Omental fat pad (tissue), 4 donors: Measurements from ENCODE around the gene ACIN1. TPM values are rescaled to one million over a fixed set of nuclear protein-coding genes. Genes with fewer than 3 reads are reported as not detected.

ENCODE experiments used
- ATAC-seq: fragments of 150-250 bp; one replicate; pipeline ENCODE4 v1.9.1; 2016; ENCODE audit warnings: mild to moderate bottlenecking, moderate library complexity; ENCODE audit not compliant: low FRiP score
- DNase-seq: peaks from one replicate; pipeline ENCODE4 v3.0.0-alpha.2; 2019; ENCODE audit warnings: low spot score
- CTCF ChIP-seq, 3 donors: fragments of 450-650 bp; IDR thresholded peaks; one replicate each; pipeline ENCODE4 v1.5.1; 2016 to 2017; ENCODE audit warnings: antibody characterized with exemption in 3 of 3, mild to moderate bottlenecking in 3 of 3, moderate library complexity in 2 of 3
- total RNA-seq, 4 donors: library from RNA; depleted of rRNA; stranded (reverse); fragments of >200 nt; gene quantifications; one replicate each; pipeline ENCODE4 v1.1.0, GENCODE V29; 2016

ACIN1 gene
- 100 to 1,000 TPM in 3 of 4 donors, 10 to 100 TPM in 1; 85.6 to 143 (median 120) TPM for total RNA-seq

- peak; percentile 80 for ATAC-seq
- DNase-seq = peak; percentile 47
- TF ChIP-seq CTCF (IDR thresholded peaks at IDR 0.05) = no peak
These were observed at the start of gene ACIN1 for GRCh38 chr14:23094666-23095195. Gene ACIN1 (minus strand): TSS chr14:23095136. CDS start chr14:23095112, 24 bp downstream.

- ATAC-seq (no peak), DNase-seq (no peak)
- TF ChIP-seq CTCF (IDR thresholded peaks at IDR 0.05) = no peak
These were observed 49.0 kb upstream of the ACIN1 start for GRCh38 chr14:23143911-23144310.

GRCh38 chr14:23142826-23143225 lies 47.9 kb upstream of the ACIN1 start:
- no peak for ATAC-seq
- DNase-seq = no peak
- TF ChIP-seq CTCF (IDR thresholded peaks at IDR 0.05) = no peak

GRCh38 chr14:23141706-23142444 lies 46.9 kb upstream of the ACIN1 start:
- TF ChIP-seq CTCF (IDR thresholded peaks at IDR 0.05) = no peak
- ATAC-seq = peak; percentile 20
- no peak for DNase-seq

GRCh38 chr14:23140371-23140770 lies 45.4 kb upstream of the ACIN1 start:
- DNase-seq = no peak
- TF ChIP-seq CTCF (IDR thresholded peaks at IDR 0.05) = no peak
- no peak for ATAC-seq

GRCh38 chr14:23139874-23140273 lies 44.9 kb upstream of the ACIN1 start:
- no peak for TF ChIP-seq CTCF (IDR thresholded peaks at IDR 0.05)
- ATAC-seq (no peak), DNase-seq (no peak)
